ENCODE data around the gene MMD2. TPM values are rescaled to one million over a fixed set of nuclear protein-coding genes. Genes with fewer than 3 reads are reported as not detected.

The MMD2 gene
- total RNA-seq, 1 donor from 2014 or later = not detected

DNA sequence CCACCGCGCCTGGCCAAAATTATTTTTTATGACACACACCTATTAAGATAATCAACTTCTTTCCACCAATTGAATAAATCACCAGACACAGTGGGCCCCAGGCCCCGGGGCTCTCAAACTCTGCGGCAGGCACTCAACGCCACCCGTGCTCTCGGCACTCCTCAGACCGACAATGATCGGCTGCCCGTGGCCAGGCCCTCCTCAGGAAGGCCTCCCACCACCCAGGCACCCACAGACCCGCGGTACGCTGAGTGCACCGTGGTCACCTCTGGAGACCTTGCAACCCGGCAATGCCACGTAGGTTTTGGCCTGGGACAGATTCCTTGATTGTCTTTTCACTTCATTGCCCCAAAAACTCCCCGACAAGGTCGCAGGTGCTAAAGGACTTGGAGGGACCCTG, 82.4 kb downstream of the MMD2 start:
- H3K4me3 Mint-ChIP-seq (ENCODE audit: unreplicated experiment) = no peak overlapping the region
- no peaks in the 10 kb centered on the region for H3K9me3 Mint-ChIP-seq (ENCODE audit: unreplicated experiment)
- H3K27me3 Mint-ChIP-seq (ENCODE audit: low read depth, unreplicated experiment) = peaks cover 19% of the 10 kb centered on the region
- H3K36me3 ChIP-seq (ENCODE audit: insufficient read depth, low read length) = no peaks in the 10 kb centered on the region
- H3K27me3 ChIP-seq (ENCODE audit: insufficient read depth, low read length) = no peaks in the 10 kb centered on the region
- H2AFZ ChIP-seq (ENCODE audit: low read depth, low read length) = no peak overlapping the region
- no peak overlapping the region for H3K27ac Mint-ChIP-seq (ENCODE audit: unreplicated experiment)
- H3K4me2 ChIP-seq (ENCODE audit: low read length) = no peak overlapping the region
- no peak overlapping the region for H3K9ac ChIP-seq (ENCODE audit: low read length)
- TF ChIP-seq EZH2 (IDR thresholded peaks at IDR 0.05; ENCODE audit: insufficient read depth, low read length) = no peak
- TF ChIP-seq, protein P1, sequence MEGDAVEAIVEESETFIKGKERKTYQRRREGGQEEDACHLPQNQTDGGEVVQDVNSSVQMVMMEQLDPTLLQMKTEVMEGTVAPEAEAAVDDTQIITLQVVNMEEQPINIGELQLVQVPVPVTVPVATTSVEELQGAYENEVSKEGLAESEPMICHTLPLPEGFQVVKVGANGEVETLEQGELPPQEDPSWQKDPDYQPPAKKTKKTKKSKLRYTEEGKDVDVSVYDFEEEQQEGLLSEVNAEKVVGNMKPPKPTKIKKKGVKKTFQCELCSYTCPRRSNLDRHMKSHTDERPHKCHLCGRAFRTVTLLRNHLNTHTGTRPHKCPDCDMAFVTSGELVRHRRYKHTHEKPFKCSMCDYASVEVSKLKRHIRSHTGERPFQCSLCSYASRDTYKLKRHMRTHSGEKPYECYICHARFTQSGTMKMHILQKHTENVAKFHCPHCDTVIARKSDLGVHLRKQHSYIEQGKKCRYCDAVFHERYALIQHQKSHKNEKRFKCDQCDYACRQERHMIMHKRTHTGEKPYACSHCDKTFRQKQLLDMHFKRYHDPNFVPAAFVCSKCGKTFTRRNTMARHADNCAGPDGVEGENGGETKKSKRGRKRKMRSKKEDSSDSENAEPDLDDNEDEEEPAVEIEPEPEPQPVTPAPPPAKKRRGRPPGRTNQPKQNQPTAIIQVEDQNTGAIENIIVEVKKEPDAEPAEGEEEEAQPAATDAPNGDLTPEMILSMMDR (IDR thresholded peaks at IDR 0.05; ENCODE audit: insufficient read depth, low read depth, low read length) = no peak
- peaks cover 6% of the 10 kb centered on the region for H3K4me1 ChIP-seq (ENCODE audit: insufficient read depth, low read length)
- no peaks in the 10 kb centered on the region for H3K36me3 Mint-ChIP-seq (ENCODE audit: low read depth, unreplicated experiment)
- no peak overlapping the region for H3K4me3 ChIP-seq (ENCODE audit: insufficient read depth, low read depth, low read length)
- FAIRE-seq = no peak
- H3K9me3 ChIP-seq (ENCODE audit: insufficient read depth, low read depth, low read length) = no peaks in the 10 kb centered on the region
- no peaks in the 10 kb centered on the region for H3K79me2 ChIP-seq (ENCODE audit: insufficient read depth, low read length)
- no peaks in the 10 kb centered on the region for H4K20me1 ChIP-seq (ENCODE audit: insufficient read depth, low read length)
- no peak overlapping the region for H3K27ac ChIP-seq (ENCODE audit: low read depth, low read length)
- peaks cover 6% of the 10 kb centered on the region for H3K4me1 Mint-ChIP-seq (ENCODE audit: low read depth, unreplicated experiment)
- DNase-seq (ENCODE audit: low read depth) = no peak

DNA sequence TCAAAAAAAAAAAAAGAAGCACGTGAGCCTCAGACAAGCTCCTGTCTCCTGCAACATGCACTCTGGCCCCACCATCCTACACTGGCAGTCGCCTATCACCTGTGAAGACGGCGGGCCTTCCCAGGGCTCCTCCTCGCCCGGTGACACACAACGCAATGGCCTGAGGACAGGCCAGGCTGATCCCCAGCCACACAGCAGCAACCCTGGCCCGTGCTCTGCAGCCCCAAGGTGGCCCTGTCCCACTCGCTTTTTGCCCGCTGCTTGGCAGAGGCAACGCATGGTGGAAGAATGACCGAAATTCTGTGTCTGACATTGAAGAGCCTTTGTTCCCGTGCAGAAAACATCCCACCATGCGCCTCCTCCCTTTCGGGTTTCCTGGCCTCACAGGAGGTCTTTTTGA, 83.6 kb downstream of the MMD2 start:
- peaks cover 10% of the 10 kb centered on the region for H3K4me1 ChIP-seq (ENCODE audit: insufficient read depth, low read length)
- TF ChIP-seq, protein P1 (IDR thresholded peaks at IDR 0.05; ENCODE audit: insufficient read depth, low read depth, low read length) = no peak
- no peak for TF ChIP-seq EZH2 (IDR thresholded peaks at IDR 0.05; ENCODE audit: insufficient read depth, low read length)
- no peaks in the 10 kb centered on the region for H3K36me3 Mint-ChIP-seq (ENCODE audit: low read depth, unreplicated experiment)
- no peaks in the 10 kb centered on the region for H4K20me1 ChIP-seq (ENCODE audit: insufficient read depth, low read length)
- H3K4me2 ChIP-seq (ENCODE audit: low read length) = no peak overlapping the region
- H3K27me3 ChIP-seq (ENCODE audit: insufficient read depth, low read length) = no peaks in the 10 kb centered on the region
- peaks cover 19% of the 10 kb centered on the region for H3K27me3 Mint-ChIP-seq (ENCODE audit: low read depth, unreplicated experiment)
- DNase-seq (ENCODE audit: low read depth) (no peak), FAIRE-seq (no peak)
- peaks cover 6% of the 10 kb centered on the region for H3K4me1 Mint-ChIP-seq (ENCODE audit: low read depth, unreplicated experiment)
- H3K36me3 ChIP-seq (ENCODE audit: insufficient read depth, low read length) = no peaks in the 10 kb centered on the region
- H3K4me3 ChIP-seq (ENCODE audit: insufficient read depth, low read depth, low read length) = no peak overlapping the region
- no peak overlapping the region for H3K4me3 Mint-ChIP-seq (ENCODE audit: unreplicated experiment)
- no peak overlapping the region for H3K27ac ChIP-seq (ENCODE audit: low read depth, low read length)
- H3K9ac ChIP-seq (ENCODE audit: low read length) = no peak overlapping the region
- no peaks in the 10 kb centered on the region for H3K9me3 ChIP-seq (ENCODE audit: insufficient read depth, low read depth, low read length)
- no peak overlapping the region for H2AFZ ChIP-seq (ENCODE audit: low read depth, low read length)
- H3K27ac Mint-ChIP-seq (ENCODE audit: unreplicated experiment) = no peak overlapping the region
- H3K79me2 ChIP-seq (ENCODE audit: insufficient read depth, low read length) = no peaks in the 10 kb centered on the region
- no peaks in the 10 kb centered on the region for H3K9me3 Mint-ChIP-seq (ENCODE audit: unreplicated experiment)

DNA sequence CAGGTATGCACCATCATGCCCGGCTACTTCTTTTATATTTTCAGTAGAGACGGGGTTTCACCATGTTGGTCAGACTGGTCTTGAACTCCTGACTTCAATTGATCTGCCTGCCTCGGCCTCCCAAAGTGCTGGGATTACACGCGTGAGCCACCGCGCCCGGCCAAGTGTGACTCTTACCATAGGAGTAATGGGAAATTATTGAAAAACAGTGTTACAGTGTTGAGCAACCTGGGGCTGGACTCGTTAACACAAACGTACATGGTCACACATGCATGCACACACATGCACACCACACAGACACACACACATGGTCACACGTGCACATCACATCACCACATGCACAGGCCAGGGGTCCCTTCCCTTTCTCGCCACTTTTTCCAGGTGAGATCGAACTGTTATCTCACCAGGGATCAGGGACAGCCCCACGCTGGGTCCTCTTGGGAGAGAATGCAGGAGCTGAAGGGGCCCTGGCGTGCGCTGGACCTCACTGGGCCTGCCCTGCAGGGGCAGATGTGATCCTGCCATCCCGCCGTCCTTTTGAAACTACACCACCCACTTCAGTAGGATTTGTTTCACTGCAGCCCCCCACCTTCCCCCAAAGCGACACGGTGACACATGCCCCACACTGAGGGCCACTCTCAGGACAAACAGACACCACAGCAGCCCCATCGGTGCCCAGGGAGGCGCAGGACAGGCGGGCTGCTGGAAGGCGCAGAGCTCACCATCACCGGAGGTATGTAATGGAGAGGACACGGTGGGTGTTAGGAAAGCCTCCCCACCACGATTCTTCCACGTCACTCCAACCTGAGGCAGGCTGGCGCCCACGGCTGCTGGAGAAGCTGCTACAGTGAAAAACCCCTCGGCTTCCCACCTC, 85.7 kb downstream of the MMD2 start:
- Histone ChIP-seq H3K4me2 (ENCODE audit: low read length) (no peak overlapping the region), H4K20me1 (ENCODE audit: insufficient read depth, low read length) (no peaks in the 10 kb centered on the region), H3K9me3 (ENCODE audit: insufficient read depth, low read depth, low read length) (no peaks in the 10 kb centered on the region), H3K27me3 (ENCODE audit: insufficient read depth, low read length) (no peaks in the 10 kb centered on the region), H3K4me1 (ENCODE audit: insufficient read depth, low read length) (peaks cover 3% of the 10 kb centered on the region), H3K9ac (ENCODE audit: low read length) (no peak overlapping the region), H3K27ac (ENCODE audit: low read depth, low read length) (no peak overlapping the region), H3K79me2 (ENCODE audit: insufficient read depth, low read length) (no peaks in the 10 kb centered on the region), H2AFZ (ENCODE audit: low read depth, low read length) (no peak overlapping the region), H3K36me3 (ENCODE audit: insufficient read depth, low read length) (no peaks in the 10 kb centered on the region), H3K4me3 (ENCODE audit: insufficient read depth, low read depth, low read length) (no peak overlapping the region)
- Mint-ChIP-seq H3K4me1 (ENCODE audit: low read depth, unreplicated experiment) (peaks cover 4% of the 10 kb centered on the region), H3K27ac (ENCODE audit: unreplicated experiment) (no peak overlapping the region), H3K36me3 (ENCODE audit: low read depth, unreplicated experiment) (no peaks in the 10 kb centered on the region), H3K9me3 (ENCODE audit: unreplicated experiment) (peaks cover 3% of the 10 kb centered on the region), H3K27me3 (ENCODE audit: low read depth, unreplicated experiment) (peaks cover 9% of the 10 kb centered on the region), H3K4me3 (ENCODE audit: unreplicated experiment) (no peak overlapping the region)
- no peak for TF ChIP-seq EZH2 (IDR thresholded peaks at IDR 0.05; ENCODE audit: insufficient read depth, low read length)
- TF ChIP-seq, protein P1 (IDR thresholded peaks at IDR 0.05; ENCODE audit: insufficient read depth, low read depth, low read length) = no peak
- FAIRE-seq = no peak
- DNase-seq (ENCODE audit: low read depth) = no peak
